NCI-H82 treated with DMSO at 0.1 percent for 48 hours (cell line): ENCODE data around the gene PPP1R37.
"Not testable (repeated sequence)": the region's sequence is repeated elsewhere in the genome, so short reads cannot be mapped to it uniquely, and the experiment has no call there.

Experiments
- DNase-seq: peaks from one replicate; lab custom pipeline; 2025; ENCODE audit not compliant: unreplicated experiment; lab: John Stamatoyannopoulos, UW

Gene PPP1R37

DNA sequence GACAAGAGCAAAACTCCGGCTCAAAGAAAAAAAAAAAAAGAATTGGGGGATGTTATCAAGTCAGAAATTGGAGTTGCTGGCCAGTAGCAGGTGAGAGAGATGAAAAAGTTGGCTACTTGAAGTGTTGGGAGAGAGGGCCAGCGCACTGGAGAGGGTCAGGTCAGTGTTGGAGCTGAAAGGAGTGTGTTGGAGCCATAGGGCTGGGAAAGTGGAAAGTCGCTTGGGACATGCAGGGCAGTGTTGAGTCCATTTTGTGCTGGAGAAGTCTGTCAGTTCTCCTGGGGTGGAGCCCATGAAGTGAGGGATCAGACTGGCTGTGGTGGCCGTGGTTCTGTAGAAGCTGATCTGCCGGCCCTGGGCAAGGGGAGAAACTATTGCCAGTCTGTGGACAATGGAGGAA lies 1.7 kb downstream of the PPP1R37 start:
- no peak for DNase-seq

DNA sequence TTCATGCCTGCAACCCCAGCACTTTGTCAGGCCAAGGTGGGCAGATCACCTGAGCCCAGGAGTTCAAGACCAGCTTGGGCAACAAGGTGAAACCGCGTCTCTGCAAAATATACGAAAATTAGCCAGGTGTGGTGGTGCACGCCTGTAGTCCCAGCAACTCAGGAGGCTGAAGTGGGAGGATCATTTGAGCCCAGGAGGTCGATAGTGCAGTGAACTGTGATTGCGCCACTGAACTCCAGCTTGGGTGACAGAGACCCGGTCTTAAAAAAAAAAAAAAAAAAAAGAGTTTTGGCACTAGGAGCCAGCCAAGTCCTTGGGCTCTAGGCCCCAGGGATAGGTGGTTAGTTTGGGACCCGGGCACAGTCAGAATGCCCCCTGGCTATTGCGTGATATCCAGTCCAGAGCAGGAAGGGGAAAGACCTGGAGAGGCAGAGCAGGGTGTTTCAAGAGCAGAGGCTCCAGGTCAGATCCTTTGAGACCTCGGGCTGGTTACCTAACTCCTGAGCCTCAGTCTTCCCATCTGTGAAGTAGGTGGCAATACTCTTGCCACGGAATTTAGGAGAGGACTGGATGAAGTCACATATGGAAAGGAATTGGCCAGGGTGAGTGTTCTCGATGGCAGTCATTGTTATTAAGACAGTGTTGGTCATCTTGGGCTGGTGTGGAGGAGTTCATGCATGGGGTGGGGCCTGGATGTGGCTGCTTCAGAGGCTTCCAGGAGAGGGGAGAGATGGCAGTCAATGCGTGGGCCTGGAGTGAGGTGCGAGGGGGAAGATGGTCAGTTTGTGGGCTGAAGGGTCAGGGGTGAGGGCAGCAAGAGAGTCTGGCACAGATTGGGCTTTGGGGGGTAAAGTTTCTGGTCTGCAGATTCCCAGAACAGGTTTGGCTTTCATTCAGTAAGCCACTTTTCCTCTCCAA lies 2.8 kb downstream of the PPP1R37 start:
- no peak for DNase-seq

DNA sequence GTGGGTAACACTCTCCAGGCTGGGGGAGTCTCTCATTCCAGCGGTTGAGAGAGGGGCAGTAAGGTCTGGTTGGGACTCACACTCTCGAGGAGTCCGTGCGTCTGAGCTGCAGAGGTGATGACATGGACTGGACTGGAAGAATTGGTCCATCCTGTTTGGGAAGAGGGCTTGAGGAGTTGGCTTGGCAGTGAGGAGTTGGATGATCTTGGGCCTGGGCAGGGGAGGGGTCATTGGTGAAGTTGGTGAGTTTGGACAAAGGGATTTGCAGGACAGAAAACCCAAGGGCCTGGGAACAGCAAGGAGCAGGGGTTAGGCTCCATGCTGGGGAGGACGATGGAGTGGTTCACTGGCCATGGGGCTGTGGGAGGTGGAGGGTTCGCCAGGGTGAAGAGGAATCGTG lies 3.7 kb downstream of the PPP1R37 start:
- no peak for DNase-seq

DNA sequence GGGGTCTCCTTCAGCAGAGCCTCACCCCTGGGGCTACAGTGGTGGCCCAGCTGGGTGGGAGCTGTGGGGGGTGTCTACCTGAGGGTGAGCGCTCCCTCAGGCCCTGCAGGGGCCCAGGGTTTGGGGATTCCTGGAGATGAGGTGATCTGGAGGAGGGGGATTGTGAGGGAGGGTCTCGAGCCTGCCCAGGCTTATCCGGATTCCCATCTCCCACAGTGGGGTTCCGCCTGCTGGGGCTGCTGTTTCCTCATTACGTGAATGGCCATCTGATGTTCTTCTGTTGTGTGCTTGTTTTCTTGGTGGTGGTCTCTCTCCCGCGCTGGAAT lies 4.4 kb downstream of the PPP1R37 start:
- no peak for DNase-seq

DNA sequence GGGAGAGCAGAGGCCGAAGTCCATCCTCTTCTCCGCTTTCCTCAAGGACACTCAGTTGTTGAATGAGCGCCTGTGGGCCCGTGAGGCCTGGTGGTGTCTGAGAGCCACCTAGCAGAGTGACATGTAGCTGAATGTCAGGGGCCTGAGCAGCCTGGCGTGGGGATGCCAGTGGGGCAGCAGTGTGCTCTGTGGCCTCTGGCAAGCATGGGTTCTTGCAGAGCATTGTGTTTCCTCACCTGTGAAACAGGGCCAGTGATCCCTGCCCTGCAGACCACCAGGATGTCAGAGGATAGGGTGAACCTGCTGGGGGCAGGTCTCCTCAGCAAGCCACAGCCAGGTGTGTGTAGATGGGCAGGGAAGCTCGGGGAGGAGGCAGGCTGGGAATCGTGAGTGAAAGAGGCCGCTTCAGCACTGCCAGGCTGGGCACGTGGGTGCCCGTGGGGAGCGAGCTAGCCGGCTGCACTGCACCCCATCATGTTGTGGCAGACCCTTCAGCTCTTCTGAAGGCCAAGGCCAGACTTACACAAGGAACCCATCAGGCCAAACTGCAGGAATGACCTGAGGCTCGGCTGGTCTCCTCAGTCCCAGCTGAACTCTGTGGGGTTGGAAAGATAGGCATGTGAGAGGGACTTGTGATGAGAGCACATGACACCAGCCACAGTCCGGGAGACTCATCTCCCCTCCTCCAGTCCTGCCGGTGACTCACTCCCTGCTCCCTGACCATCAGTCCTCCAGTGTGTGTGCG lies 5.0 kb downstream of the PPP1R37 start:
- DNase-seq = no peak

DNA sequence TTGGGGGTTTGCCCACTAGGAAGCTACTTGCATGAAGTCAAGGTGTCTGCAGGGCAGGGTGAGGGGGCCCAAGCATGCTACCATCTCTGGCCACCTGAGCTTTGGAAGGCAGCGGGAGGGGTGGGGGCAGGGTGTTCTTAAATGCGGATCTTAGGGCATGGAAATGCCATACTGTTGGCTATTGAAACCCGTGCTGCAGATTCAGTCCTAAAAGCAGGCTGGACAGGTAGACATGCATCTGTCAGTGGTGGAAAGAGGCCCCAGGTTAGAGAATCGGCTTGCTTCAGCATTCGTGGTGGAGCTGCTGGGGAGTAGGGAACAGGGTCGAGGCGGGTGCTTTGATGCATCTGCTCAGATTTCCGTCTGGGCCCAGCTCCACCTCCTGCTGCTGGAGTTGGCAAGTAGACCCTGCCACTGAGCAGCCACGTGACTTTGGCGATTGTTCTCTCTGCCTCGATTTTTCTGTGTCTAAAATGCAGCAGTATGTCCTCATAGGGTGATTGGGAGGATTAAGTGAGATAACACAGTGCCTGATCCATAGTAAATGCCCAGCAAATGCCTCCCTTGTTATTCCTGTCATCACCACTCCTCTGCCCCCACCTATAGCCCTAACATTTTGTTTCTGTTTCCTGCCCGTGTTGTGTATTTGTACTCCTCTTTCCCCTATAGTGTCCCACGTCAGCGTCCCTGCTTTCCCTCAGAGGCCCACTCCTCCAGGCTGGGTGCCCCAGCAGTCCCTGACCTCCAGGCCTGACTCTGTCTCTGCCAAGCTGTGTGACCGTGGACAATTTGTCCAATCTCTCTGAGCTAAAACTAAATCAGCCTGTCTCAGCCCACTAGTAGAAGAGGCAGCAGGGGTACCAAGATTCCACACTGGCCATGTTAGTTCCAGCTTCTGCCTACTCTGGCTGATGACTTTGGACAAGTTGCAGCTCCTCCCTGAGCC lies 5.8 kb downstream of the PPP1R37 start:
- no peak for DNase-seq

DNA sequence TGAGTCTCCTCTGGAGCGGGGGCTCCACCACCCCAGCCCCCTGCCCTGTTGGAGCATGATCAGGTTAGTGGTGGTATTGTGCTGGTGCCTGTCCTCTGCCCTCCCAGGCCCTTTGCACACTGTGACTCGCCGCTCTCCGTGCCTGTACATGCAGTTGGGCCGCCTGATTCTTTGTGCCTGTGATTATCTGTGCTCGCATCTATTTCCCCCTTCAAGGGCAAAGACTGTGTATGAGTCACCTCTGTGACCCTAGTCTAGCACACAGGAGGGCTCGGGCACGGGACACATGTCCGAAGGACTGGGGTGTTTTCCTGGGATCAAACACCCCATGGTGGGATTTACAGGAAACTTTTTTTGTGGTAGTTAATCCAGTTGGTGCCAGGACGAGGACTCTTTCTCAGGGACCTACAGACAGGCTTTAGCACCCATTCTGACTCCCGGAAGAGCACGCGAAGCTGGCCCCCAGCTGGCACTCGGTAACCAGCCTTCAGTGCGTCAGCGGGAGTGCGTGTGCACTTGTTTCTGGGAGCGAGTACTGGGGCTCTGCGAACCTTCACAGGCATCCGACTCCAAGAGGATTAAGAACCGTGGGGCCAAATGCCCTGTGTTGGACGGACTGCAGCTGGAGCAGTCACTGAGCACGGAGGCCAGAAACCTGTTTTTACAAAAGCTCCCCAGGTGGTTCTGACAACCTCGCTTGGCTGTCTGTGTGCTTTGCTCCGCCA lies 6.7 kb downstream of the PPP1R37 start:
- no peak for DNase-seq

DNA sequence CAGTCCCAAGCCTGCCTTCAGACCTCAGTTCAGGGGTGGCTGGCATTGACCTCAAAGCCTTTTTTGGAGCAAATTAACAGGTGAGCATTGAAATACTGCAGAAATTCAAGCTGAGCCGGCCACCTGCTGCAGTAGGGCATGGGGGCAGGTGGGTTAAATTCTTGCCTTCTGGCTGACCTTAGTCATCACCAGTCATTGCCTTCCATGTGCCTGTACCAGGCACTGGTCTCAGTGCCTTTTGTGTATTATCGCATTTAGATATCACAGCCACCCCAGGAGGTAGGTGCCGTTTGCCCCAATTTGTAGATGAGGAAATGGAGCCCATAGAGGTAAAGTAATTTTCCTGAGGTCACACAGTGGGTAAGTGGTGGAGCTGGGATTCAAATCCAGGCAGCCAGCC lies 7.2 kb downstream of the PPP1R37 start:
- DNase-seq = no peak

DNA sequence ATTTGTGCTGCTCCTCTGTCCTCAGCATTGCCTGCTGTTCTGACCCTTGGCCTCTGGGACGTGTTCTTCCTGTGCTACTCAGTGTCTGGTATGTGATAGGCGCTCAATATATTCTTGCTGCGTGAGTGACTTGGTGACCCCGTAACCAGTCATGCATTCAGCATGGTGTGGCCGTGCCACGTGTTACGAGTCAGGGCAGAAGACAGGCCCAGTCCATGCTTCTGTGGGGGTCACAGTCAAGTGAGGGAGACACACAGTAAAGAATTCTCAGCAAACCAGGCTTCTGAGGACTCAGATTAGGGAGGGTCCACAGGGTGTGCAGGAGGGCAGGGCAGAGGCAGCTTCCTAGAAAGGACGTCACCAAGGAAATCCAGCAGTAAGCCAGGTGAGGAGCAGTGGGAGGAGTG lies 7.9 kb downstream of the PPP1R37 start:
- no peak for DNase-seq

DNA sequence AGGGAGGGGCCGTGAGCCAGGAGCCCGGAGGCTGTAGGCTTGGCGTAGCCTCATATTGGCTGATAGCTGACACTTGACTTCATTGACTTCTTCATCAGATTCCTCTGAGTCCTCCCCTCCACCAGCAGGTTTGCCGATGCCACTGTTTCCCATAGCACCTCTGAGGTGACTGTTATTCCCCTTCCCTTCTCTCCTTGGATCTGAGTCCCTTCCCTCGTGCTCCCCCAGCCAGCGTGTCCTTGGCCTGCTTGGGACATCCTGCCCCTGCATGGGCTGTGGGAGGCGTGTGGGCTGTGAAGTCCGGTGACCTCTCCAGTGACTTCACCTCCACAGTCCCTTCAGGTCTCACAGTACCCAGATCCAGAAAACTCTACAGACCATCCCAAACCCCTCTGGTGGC lies 8.8 kb downstream of the PPP1R37 start:
- DNase-seq = no peak

DNA sequence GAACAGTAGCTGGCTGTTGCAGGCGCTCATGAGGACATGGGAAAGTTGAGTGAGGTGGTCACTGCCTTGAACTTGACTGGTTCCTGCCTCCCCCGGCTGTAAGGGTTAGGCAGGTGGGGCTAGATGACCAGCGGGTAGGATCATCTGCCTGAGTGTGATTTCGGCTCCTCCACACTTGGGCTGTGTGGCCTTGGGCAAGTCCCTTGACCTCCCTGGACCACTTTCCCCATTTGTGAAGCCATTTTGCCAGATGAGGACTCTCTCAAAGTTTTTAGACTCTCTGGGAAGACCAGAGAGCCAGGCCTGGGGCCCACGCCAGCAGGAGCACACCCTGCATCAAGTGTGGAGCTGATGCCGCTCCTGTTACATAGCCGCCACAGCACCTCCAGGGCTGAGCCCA lies 9.5 kb downstream of the PPP1R37 start:
- DNase-seq = no peak

DNA sequence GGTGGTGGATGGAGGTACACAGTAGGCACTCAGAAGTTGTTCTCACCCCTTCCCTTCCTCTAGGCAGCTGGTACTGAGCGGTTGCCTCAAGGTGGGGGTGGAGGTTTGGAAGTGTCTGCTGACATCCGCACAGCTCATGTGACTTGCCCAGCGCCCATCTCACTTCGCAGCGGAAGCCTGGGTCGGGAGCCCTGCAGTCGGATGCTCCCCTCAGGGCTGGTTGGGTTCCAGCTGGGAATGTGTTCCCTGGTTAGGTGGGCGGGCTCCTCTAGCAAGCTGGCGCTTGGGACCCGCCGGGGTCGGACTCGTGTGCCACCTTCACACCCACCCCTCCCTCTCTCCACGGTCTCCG lies 10.2 kb downstream of the PPP1R37 start:
- DNase-seq = no peak

DNA sequence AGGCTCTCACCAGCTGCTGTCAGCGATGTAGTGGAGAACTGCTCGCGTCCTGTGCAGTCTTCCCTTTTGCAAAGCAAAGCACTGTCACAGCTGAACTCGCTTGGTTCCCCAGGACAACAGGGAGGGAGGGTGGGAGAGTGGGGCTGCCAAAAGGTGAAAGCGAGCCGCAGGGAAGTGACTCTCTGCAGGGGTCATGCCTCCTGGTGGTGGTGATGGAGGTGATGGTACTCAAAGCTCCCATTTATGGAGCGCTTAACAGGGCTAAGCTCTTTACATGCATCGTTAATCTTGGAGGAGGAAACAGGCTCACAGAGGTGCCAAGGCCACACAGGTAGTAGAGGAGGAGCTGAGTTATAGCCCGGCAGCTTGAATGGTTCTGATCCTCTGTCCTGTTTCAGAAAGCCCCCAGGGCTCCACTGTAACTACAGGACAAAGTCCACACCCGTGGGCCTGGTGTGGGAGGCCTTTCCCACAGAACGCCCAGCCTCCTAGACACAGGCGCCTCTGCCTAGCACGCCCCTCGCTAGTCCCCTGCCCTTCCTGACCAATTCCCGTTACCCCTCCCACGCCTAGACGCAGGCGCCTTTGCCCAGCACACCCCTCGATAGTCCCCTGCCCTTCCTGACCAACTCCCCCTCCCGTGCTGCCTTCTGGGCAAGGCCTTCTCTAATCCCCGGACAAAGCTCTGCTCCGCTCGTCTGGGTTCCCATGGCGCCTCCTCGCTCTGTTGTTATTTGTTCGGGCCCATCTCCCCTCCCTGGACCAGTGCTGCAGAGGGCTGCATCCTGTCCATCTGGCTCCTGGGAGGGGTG lies 10.7 kb downstream of the PPP1R37 start:
- peak; percentile 68 for DNase-seq

DNA sequence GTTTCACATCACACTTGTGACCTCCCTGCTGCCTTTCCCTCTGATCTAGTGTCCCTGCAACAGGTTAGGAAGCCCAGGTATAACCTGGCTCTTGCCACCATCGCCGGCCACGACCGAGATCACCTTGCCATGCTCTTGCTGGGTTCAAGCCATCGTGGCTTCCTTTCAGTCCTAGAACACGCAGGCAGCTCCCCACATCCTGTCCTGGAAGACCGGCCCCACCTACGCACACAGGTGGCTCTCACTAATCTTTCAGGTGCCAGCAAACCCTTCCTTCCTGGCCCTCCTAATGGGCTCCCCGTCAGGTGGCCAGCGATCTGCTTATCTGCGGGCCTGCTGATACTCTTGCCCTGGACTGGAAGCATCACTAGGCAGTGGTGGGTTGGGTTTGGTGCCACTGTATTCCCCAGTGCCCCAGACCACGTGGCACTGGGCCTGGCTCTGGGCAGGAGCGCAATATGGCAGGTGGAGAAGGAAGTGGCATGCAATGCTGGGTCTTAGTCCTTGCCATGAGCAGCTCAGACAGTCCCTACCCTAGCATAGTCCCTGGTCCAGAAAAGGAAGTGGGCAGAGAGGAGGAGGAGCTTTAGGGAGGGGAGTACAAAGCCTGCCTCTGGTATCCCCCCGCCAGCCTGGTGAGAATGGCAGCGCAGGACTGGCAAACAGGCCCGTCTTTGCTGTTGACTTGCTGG lies 11.8 kb downstream of the PPP1R37 start:
- DNase-seq = no peak

DNA sequence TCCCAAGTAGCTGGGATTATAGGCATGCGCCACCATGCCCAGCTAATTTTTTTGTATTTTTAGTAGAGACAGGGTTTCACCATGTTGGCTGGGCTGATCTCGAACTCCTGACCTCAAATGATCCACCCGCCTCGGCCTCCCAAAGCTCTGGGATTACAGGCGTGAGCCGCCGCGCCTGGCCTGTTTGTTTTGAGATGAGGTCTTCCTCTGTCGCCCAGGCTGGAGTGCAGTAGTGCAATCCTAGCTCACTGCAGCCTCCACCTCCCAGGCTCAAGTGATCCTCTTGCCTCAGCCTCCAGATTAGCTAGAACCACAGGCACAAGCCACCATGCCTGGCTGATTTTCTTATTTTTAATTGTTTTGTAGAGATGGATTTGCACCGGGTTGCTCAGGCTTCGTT lies 13.4 kb downstream of the PPP1R37 start:
- DNase-seq = not testable (repeated sequence)

DNA sequence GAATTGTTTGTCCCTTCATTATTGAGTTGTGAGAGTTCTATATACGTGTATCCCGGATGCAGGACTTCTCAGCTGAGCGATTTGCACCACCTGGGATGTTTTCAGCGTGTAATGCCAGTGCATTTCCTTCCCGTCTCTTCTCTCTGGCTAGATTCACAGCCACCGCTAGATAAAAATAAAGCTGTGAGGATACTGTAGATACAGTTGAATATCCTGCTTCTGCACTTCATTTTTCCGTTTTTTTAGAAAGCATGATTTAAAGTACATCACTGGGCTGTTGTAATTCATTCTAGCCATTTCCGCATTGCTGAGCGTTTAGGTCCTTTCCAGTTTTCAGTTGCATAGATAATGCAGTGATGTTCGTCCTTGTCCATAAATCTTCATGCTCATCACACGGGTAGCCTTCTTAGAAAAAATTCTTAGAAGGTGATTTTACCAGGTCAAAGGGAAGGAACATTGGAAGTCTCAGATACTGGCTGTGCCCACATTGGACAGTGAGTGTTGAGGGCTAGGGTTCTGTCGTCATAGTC lies 14.7 kb downstream of the PPP1R37 start:
- DNase-seq = no peak

DNA sequence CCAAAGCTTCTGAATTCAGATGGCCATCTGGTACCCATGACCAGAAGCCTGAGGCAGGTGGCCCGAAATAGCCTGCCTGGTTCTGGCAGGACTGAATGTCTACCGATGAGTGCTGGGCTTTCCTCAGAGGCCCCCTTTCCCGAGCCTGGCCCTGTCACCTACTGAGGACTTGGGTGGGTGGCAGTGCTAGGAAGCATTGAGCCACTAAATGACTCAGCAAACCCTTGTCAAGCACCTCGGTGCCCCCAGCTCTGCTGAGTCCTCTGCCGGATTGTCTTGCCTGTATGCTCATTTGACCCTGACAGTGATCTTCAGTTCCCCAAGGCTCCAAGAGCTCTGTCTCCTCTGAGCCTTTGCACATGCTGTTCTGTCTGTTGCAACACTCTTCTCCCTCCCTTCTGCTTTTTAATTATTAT lies 17.9 kb downstream of the PPP1R37 start:
- no peak for DNase-seq

DNA sequence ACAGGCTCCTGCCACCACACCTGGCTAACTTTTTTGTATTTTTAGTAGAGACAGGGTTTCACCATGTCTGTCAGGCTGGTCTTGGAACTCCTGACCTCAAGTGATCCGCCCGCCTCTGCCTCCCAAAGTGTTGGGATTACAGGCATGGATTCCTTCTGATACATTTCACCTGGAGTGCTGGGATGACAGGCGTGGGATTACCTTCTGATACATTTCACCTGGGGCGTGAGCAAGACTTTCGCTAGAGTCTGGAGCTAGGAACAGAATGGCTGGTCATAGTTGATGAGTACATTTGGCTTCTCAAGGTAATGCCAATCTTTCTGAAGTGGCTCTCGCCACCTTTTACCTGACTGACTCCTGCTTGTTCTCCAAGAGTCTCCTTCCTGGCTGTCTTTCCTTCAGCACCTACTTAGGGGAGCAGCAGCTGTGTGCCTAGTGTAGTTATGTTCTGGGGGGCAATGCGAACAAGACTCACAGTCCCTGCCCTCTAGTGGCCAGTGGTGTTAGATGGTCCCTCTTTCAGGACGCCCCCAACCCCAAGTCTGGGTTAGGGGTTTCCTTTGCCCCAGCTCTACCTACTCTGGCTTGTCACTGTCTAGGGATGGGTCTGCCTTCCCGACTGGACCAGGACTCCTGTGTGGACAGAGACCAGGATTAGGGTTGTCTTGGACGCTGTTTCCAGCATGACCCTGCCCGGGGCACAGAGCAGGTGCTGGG lies 19.3 kb downstream of the PPP1R37 start:
- no peak for DNase-seq
